GM18526 (cell line): ENCODE results near the gene OR10D3.

Experiments
- POLR2A ChIP-seq: IDR thresholded peaks from 3 replicates; pipeline ENCODE4 v1.6.1; 2011; ENCODE audit not compliant: insufficient read length; ENCODE audit errors: extremely low read depth

The OR10D3 gene

DNA sequence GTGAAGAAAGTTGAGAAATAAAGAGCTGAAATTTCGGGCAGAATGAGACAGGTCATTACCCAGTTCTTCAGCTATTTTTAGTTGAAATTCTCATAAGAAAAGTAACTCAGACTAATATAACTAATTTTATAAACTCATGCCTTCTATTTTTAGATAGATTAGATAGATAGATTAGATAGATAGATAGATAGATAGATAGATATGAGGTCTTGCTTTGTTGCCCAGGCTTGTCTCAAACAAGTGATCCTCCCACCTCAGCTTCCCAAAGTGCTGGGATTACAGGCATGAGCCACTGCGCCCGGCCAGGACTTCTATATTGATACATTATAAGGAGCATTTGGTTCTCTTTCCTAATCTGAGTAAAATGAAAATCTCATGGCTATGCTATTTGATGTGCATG lies 30.9 kb downstream of the OR10D3 start:
- TF ChIP-seq POLR2A, result no peak

DNA sequence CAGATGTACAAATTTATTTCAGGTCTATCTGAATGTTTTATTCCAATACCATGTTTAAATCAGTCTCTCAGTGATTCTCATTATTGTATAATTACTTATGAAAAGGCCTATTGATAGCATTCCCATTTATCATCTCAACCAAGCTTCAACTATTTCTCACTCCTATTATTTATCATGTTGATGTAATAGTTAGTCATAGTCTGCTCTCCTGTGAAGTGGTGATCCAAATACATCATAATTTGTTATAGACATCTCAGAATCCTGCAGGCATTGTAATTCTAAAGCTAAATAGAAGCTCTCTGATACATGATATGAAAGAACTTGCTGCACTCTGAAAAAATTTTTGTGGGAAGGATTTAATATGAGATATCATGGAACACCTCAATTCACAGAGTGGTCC lies 36.0 kb downstream of the OR10D3 start:
- TF ChIP-seq POLR2A, result no peak

DNA sequence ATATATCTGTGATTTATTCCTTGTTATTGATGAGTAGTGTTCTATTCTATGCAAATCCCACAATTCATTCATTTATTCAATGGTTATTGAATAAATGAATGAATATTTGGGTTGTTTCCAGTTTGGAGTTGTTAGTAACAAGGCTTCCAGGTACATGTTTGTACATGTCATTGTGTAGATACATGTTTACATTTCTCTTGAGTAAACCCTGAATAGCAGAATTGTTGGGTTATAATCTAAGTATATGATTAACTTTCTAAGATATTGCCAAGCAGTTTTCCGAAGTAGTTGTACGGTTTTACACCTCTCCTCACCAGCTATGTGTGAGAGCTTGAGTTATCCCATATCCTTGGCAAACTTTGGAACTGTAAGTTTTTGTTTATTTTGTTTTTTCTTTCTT lies 39.3 kb downstream of the OR10D3 start:
- no peak for TF ChIP-seq POLR2A

DNA sequence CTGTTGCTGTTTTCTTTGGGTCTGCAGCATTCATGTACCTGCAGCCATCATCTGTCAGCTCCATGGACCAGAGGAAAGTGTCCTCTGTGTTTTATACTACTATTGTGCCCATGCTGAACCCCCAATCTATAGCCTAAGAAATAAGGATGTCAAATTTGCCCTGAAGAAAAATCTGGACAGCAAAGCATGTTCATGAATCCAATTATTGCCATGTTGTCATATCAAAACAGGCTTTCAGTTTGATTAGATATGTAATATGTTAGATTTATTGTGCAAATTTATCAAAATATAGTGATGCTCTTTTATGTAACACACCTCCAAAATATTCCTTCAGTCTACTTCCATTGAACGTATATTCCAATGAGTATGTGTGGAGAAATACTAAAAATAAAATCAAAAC lies 42.3 kb downstream of the OR10D3 start:
- TF ChIP-seq POLR2A, result no peak

DNA sequence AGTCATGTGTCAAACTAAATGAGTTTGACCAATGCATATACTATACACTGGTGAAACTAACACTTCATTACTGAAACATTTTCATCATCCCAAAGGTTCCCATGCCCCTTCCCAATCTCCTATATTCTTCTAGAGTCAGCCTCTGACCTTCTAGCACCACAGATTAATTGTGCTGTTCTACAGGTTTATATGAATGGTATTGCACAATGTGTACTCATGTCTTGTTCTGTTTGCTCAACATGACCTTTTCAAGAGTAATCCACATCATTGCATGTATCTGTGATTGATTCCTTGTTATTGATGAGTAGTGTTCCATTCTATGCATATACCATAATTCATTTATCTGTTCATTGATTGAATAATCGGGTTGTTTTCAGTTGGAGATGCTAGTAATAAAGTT lies 50.2 kb downstream of the OR10D3 start:
- TF ChIP-seq POLR2A, result no peak
